HTERT RPE-1 (cell line): ENCODE measurements around the gene C1QC.

Source experiments
- in situ Hi-C: fragments of 300-500 bp; cut with MboI; formaldehyde crosslinking; loops from 4 replicates; pipeline ENCODE4 v1.14.3; 2020; ENCODE audit warnings: low sequenced_read_pairs

Gene C1QC

GRCh38 chr1:22619252-22619651 is 24.2 kb upstream of the C1QC start:
- in situ Hi-C loops: no loop called here

- in situ Hi-C loops: no loop called here
Observed at GRCh38 chr1:22619798-22620197, 23.6 kb upstream of the C1QC start.

GRCh38 chr1:22621761-22622160 is 21.7 kb upstream of the C1QC start:
- in situ Hi-C loops: no loop called here

- in situ Hi-C loops: no loop called here
Observed at GRCh38 chr1:22625262-22625925, 18.0 kb upstream of the C1QC start.

- in situ Hi-C loops: no loop called here
Observed at GRCh38 chr1:22626237-22627157, 16.9 kb upstream of the C1QC start.

GRCh38 chr1:22627331-22627730 is 16.1 kb upstream of the C1QC start:
- in situ Hi-C loops: no loop called here

- in situ Hi-C loops: no loop called here
Observed at GRCh38 chr1:22628698-22629444, 14.6 kb upstream of the C1QC start.

- in situ Hi-C loops: no loop called here
Observed at GRCh38 chr1:22629886-22630285, 13.5 kb upstream of the C1QC start.

GRCh38 chr1:22633697-22634463 is 9.6 kb upstream of the C1QC start:
- in situ Hi-C loops: no loop called here

GRCh38 chr1:22635436-22635835 is 8.0 kb upstream of the C1QC start:
- in situ Hi-C loops: no loop called here

- in situ Hi-C loops: no loop called here
Observed at GRCh38 chr1:22636353-22636752, 7.1 kb upstream of the C1QC start, which contains the start of gene C1QA. TSS of gene C1QA (plus strand) at chr1:22636628. CDS start at chr1:22637617, 989 bp downstream.

- in situ Hi-C loops: no loop called here
Observed at GRCh38 chr1:22636927-22637326, 6.5 kb upstream of the C1QC start.

GRCh38 chr1:22637907-22638445 is 5.5 kb upstream of the C1QC start:
- in situ Hi-C loops: no loop called here

- in situ Hi-C loops: no loop called here
Observed at GRCh38 chr1:22638476-22639234, 4.8 kb upstream of the C1QC start.

GRCh38 chr1:22639286-22639685 is 4.1 kb upstream of the C1QC start:
- in situ Hi-C loops: no loop called here

GRCh38 chr1:22641247-22641646 is 2.2 kb upstream of the C1QC start:
- in situ Hi-C loops: no loop called here

GRCh38 chr1:22641906-22642636 is 1.4 kb upstream of the C1QC start:
- in situ Hi-C loops: no loop called here

GRCh38 chr1:22643928-22644327 is 495 bp downstream of the C1QC start:
- in situ Hi-C loops: no loop called here

- in situ Hi-C loops: no loop called here
Observed at GRCh38 chr1:22645931-22646330, 2.5 kb downstream of the C1QC start.
